Effector memory CD4-positive, alpha-beta T cell (primary cell): ENCODE results near the gene TAS1R3.
"Not testable (repeated sequence)": the region's sequence is repeated elsewhere in the genome, so short reads cannot be mapped to it uniquely, and the experiment has no call there.

Experiments used
- DNase-seq, 3 donors: peaks; one replicate each; pipeline ENCODE4 v3.0.0-alpha.2; 2020
- H3K27ac ChIP-seq: 2 replicates; pipeline ENCODE4 v1.7.0; 2013; ENCODE audit warnings: mild to moderate bottlenecking, low read length, moderate library complexity; ENCODE audit not compliant: insufficient read depth, poor library complexity, severe bottlenecking
- H3K27me3 ChIP-seq: replicated peaks from 2 replicates; pipeline ENCODE4 v1.7.0; 2013; ENCODE audit warnings: mild to moderate bottlenecking, low read length; ENCODE audit not compliant: insufficient read depth, control insufficient read depth, poor library complexity, severe bottlenecking
- H3K36me3 ChIP-seq: 2 replicates; pipeline ENCODE4 v1.7.0; 2013; ENCODE audit warnings: mild to moderate bottlenecking, low read length, moderate library complexity; ENCODE audit not compliant: control insufficient read depth, insufficient read depth
- H3K4me1 ChIP-seq: 2 replicates; pipeline ENCODE4 v1.7.0; 2013; ENCODE audit warnings: low read length, mild to moderate bottlenecking; ENCODE audit not compliant: control insufficient read depth, insufficient read depth, poor library complexity, severe bottlenecking
- H3K4me3 ChIP-seq: 2 replicates; pipeline ENCODE4 v1.7.0; 2013; ENCODE audit warnings: low read length, low read depth, mild to moderate bottlenecking; ENCODE audit not compliant: insufficient read depth, poor library complexity, severe bottlenecking
- H3K9me3 ChIP-seq: 2 replicates; pipeline ENCODE4 v1.7.0; 2013; ENCODE audit warnings: mild to moderate bottlenecking, low read length, moderate library complexity; ENCODE audit not compliant: control insufficient read depth

TAS1R3 gene

DNA sequence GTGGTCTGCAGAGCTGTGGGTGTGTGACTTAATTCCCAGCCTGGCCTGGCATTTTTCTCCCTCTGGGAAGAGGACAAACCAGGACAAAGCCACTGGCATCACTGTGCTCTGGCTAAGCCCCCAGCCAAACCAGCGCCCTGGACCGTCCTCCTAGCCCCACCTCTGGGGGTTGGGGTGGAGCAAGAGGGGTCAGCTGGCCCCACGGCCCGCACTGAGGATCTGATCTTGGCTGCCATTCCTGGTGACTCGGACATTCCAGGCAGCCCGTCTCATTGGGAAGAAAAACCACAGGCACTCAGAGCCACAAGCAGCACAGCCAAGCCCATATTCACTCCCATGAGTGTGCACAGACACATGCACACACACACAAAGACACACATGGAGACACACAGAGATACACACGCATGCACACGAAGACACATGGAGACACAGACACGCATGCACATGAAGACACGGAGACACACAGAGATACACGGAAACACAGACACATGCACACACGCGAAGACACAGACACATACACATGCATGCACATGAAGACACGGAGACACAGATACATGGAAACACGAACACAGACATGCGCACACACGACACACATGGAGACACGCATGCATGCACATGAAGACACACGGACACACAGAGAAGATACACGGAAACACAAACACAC, 29.6 kb downstream of the TAS1R3 start:
- H3K4me1 ChIP-seq, result peaks cover 9% of the 10 kb centered on the region
- no peak overlapping the region for H3K4me3 ChIP-seq
- no peak overlapping the region for H3K27ac ChIP-seq
- H3K9me3 ChIP-seq, result no peaks in the 10 kb centered on the region
- no peaks in the 10 kb centered on the region for H3K27me3 ChIP-seq
- DNase-seq, result no peak
- no peaks in the 10 kb centered on the region for H3K36me3 ChIP-seq

DNA sequence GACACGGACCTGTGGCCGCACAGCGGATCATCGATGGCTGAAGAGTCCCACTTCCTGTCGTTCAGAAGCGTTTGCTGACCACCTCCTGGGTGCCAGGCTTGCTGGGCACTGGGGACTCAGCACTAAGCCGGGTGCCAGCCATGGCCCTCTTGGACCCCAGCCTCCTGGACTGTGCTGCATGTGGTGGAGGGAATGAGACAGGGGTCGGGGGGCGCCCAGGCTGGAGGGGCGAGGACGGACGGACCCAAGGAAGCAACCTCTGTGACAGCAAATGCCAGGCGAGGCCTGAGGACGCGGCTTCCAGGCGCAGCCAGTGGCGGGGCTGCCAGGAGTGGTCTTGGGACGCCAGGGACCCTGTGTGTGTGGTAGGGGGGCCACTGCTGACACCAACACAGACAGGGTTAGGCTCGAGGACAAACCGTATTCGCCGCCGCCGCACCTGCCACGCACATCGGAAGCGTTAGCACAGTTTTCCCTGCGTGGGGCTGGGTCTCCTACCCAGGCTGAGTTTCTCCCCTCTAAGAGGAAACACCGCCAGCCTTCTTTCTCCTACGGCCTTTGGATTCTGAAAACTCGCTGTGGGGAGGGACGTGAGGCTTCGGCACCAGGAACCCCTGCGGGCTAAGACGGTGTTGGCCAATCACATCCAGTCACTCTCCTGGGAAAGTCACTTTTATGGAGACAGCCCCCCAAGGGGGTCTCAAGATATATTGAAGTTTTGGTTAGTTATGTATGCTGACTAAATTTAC, 30.3 kb downstream of the TAS1R3 start:
- Histone ChIP-seq H3K27me3 (no peaks in the 10 kb centered on the region), H3K27ac (no peak overlapping the region), H3K4me1 (peaks cover 9% of the 10 kb centered on the region), H3K36me3 (no peaks in the 10 kb centered on the region), H3K9me3 (no peaks in the 10 kb centered on the region), H3K4me3 (no peak overlapping the region)
- DNase-seq, result no peak

DNA sequence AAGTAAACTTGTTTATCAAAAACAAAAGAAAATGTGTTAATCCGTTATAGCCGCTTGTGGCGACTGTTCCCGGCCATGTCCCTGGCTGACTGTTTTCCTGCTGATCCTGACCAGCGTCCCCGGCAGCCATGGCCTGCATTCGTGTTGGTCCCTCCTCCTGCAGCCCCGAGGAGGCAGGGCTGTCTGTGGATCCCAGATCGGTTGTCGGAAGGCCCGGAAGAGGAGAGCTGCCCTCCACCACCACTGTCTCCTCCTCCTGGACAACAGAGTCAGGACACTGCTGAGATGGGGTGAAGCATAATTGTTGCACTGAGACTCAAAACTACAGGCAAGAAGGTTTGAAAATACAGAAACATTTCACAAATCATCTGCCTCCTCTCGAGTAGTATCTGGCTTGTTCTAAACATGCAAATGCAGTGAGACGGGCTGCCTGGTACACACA, 30.9 kb downstream of the TAS1R3 start:
- DNase-seq, result no peak
- Histone ChIP-seq H3K9me3 (peaks cover under 1% of the 10 kb centered on the region), H3K4me1 (peaks cover 9% of the 10 kb centered on the region), H3K4me3 (no peak overlapping the region), H3K27me3 (no peaks in the 10 kb centered on the region), H3K36me3 (no peaks in the 10 kb centered on the region), H3K27ac (no peak overlapping the region)

DNA sequence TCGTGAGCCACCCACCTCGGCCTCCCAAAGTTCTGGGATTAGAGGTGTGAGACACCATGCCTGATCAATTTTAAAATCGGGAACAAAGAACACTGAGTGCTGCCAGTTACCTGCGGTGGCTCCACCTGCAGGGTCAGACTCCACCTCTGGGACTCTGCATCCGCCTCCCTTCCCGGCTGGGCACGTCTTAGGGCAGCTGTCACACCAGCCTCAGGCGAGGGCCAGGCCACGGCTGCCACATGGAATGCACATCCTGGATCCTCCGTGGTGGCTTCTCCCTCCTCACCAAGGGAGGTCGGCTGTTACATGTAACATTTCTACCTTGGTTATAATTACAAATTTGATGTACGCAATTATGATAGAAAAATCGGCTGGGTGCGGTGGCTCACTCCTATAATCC, 33.2 kb downstream of the TAS1R3 start:
- DNase-seq, result no peak
- Histone ChIP-seq H3K4me3 (no peak overlapping the region), H3K9me3 (peaks cover 5% of the 10 kb centered on the region), H3K36me3 (no peaks in the 10 kb centered on the region), H3K4me1 (no peaks in the 10 kb centered on the region), H3K27ac (no peak overlapping the region), H3K27me3 (no peaks in the 10 kb centered on the region)

DNA sequence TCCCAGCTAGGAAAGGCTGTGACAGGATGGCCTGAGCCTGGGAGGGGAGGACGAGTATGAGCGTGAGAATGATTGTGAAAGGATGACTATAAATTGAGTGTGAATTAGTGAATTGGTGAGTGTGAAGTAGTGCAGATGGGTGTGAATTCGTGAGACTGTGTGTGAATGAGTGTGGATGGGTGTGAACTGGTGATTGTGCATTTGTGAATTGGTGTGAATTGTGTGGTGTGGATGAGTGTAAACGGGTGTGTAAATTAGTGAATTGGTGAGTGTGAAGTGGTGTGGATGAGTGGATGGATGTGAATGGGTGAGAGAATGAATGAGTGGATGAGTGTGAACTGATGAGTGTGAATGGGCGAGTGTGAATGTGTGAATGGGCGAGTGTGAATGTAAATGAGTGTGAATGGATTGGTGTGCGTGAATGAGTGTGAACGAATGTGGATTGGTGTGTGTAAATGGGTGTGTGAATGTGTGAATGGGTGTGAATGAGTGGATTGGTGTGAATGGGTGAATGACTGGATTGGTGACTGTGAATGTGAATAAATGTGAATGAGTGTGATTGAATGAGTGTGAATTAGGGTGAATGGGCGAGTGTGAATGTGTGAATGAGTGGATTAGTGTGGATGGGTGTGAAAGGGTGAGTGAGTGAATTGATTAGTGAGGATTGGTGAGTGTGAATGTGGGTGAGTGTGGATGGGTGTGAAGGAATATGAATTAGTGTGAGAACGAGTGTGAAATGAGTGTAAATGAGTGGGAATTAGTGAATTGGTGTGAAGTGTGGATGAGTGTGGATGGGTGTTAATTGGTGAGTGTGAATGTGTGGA, 35.0 kb downstream of the TAS1R3 start:
- no peak for DNase-seq
- H3K27ac ChIP-seq, result no peak overlapping the region
- no peak overlapping the region for H3K4me3 ChIP-seq
- no peaks in the 10 kb centered on the region for H3K36me3 ChIP-seq
- no peaks in the 10 kb centered on the region for H3K27me3 ChIP-seq
- peaks cover 7% of the 10 kb centered on the region for H3K4me1 ChIP-seq
- H3K9me3 ChIP-seq, result peaks cover 5% of the 10 kb centered on the region

DNA sequence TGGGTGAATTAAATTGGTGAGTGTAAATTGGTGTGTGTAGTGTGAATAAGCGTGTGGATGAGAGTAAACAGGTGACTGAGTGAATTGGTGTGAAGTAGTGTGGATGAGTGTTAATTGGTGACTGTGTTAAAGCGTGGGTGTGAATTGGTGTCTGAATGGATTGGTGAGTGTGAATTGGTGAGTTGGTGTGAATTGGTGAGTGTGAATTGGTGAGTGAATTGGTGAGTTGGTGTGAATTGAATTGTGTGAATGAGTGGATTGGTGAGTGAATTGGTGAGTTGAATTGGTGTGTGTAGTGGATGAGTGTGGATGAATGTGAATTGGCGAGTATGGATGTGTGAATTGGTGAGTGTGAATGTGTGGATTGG, 35.6 kb downstream of the TAS1R3 start:
- peaks cover 5% of the 10 kb centered on the region for H3K9me3 ChIP-seq
- H3K4me3 ChIP-seq, result no peak overlapping the region
- H3K27ac ChIP-seq, result no peak overlapping the region
- peaks cover 13% of the 10 kb centered on the region for H3K4me1 ChIP-seq
- H3K36me3 ChIP-seq, result no peaks in the 10 kb centered on the region
- no peaks in the 10 kb centered on the region for H3K27me3 ChIP-seq
- no peak for DNase-seq

DNA sequence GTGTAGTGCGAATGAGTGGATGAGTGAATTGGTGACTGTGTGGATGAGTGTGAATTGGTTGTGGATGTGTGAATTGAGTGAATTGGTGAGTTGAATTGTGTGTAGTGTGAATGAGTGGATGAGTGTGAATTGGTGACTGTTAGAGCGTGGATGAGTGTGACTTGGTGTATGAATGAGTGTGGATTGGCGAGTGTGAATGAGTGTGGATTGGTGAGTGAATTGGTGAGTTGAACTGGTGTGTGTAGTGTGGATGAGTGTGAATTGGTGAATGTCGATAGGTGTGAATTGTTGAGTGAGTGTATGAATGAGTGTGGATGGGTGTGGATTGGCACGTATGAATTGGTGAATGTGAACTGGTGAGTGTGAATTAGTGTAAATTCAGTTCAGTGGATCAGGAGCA, 36.2 kb downstream of the TAS1R3 start:
- Histone ChIP-seq H3K4me3 (no peak overlapping the region), H3K27me3 (no peaks in the 10 kb centered on the region), H3K9me3 (peaks cover 5% of the 10 kb centered on the region), H3K4me1 (peaks cover 19% of the 10 kb centered on the region), H3K27ac (no peak overlapping the region), H3K36me3 (no peaks in the 10 kb centered on the region)
- DNase-seq, result no peak

DNA sequence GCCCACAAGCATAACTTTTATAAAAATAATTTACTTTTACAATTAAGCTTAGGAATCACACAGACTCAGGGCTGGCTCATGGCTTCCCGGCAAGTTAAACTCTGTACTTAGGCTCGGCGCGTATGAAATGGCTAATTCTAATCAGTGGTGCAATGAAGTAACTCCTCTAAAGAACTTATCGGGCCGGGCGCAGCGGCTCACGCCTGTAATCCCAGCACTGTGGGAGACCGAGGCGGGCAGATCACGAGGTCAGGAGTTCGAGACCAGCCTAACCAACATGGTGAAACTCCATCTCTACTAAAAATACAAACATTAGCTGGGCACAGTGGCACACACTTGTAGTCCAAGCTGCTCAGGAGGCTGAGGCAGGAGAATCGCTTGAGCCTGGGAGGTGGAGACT, 39.0 kb downstream of the TAS1R3 start:
- DNase-seq, H3K4me3 ChIP-seq, H3K27me3 ChIP-seq, H3K9me3 ChIP-seq, H3K36me3 ChIP-seq, H3K27ac ChIP-seq: not testable (repeated sequence)
- H3K4me1 ChIP-seq, result peaks cover 33% of the 10 kb centered on the region

DNA sequence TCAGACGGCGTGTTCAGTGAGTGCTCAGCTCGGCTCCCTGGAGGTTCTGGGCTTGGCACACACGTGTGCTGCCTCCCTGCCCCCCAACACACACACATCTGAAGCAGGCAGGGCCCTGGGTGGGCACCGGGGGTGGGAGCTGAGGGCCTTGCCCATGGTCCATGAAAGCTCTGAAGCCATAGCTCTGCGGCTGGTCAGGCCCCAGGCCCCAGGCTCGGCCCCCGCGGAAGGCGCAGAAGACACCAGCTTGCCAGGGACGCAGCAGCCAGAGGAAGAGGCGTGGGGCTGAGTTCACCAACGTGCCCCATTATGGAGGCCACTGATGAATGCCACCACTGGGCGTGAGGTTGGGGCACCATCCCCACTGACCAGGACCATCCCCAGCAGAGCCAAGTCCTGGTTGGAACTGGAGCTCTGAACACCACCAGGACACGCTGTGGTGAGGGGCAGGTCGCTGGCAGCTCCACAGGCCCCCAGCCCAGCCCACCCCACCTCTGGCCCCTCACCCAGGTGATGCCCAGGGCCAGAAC, 39.8 kb downstream of the TAS1R3 start:
- Histone ChIP-seq H3K4me3 (no peak overlapping the region), H3K4me1 (peaks cover 34% of the 10 kb centered on the region), H3K36me3 (no peaks in the 10 kb centered on the region), H3K9me3 (peaks cover 5% of the 10 kb centered on the region), H3K27ac (no peak overlapping the region), H3K27me3 (no peaks in the 10 kb centered on the region)
- no peak for DNase-seq
